ENCODE measurements around the gene ATXN1. TPM values are rescaled to one million over a fixed set of nuclear protein-coding genes. Genes with fewer than 3 reads are reported as not detected.

ATXN1 gene
- total RNA-seq, 1 donor from 2014 or later = 6.1 TPM

DNA sequence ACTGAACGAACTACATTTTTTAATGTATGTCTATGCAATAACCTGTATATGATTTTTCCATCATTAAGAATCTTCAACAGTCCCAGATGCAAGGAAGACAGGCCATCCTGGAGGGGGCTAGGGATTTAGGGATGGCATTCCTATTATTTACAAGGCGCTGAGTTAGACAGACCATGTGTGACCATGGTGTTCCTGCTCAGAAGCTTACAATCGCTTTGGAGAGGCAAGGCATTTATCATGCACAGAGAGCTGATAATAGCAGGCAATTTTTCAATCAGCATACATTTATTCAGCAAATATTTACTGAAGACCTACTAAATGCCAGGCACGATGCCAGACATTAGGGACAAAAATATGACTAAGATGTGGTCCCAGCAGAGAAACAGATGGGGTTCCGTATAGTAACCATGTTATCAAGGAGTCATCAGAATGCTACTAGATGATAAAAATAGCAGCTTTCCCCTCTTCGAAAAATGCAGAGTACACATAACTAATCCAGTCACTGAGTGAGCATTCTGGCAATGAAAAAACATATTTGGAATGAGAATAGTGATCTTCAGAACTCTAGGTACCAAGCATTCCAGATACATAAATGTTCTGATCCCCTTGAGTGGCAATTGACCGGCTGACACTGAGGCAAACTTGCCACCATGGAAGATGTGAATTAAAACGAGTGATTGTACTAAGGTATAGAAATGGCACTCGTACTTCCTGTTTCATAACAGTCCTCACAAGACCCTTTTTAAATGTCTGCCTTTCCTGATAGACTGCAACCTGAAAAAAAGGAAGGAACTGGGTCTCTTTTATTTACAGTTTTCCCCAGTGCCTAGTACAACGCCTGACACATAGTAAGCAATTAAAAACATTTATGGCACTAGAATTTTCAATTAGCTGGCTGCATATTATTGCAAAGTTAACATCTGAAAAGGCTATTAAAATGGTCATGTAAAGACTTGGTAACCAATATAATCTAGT is 135.7 kb downstream of the ATXN1 start:
- no peak for DNase-seq (ENCODE audit: low read depth)
- no peak overlapping the region for H3K4me3 ChIP-seq (ENCODE audit: low read depth, low read length)
- TF ChIP-seq, protein P1, sequence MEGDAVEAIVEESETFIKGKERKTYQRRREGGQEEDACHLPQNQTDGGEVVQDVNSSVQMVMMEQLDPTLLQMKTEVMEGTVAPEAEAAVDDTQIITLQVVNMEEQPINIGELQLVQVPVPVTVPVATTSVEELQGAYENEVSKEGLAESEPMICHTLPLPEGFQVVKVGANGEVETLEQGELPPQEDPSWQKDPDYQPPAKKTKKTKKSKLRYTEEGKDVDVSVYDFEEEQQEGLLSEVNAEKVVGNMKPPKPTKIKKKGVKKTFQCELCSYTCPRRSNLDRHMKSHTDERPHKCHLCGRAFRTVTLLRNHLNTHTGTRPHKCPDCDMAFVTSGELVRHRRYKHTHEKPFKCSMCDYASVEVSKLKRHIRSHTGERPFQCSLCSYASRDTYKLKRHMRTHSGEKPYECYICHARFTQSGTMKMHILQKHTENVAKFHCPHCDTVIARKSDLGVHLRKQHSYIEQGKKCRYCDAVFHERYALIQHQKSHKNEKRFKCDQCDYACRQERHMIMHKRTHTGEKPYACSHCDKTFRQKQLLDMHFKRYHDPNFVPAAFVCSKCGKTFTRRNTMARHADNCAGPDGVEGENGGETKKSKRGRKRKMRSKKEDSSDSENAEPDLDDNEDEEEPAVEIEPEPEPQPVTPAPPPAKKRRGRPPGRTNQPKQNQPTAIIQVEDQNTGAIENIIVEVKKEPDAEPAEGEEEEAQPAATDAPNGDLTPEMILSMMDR (conservative IDR thresholded peaks at IDR 0.05; ENCODE audit: low read depth, low read length) = no peak

DNA sequence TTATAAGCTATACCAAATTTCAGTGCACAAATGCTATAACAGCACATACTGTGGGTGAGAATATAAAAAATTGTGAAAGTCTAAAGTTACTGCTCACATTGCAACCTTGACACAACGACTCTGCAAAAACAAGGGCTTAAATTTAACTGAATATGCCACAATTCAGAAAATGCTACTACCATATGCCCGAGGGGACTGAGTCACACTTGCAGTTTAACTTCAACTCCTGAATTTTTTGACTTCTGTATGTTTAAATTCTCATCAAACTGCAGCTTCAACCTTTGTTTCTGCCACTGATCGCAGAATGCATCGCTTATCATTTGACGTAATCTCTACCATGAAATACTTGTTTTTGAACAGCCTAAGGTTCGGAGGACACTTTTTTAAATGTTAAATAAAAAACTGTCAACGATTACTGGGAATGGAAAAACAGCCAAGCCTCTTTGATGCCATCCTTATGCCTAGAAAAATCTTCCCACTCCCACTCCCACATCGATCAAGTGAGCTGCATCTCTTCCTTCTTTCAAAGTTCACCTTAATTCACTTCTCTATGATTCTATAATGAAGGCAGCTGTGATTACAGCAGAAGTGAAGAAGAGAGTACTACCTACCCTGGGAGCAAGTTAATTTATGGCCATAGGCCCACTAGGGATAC is 136.5 kb downstream of the ATXN1 start:
- DNase-seq (ENCODE audit: low read depth) = no peak
- TF ChIP-seq, protein P1 (conservative IDR thresholded peaks at IDR 0.05; ENCODE audit: low read depth, low read length) = no peak
- no peak overlapping the region for H3K4me3 ChIP-seq (ENCODE audit: low read depth, low read length)

DNA sequence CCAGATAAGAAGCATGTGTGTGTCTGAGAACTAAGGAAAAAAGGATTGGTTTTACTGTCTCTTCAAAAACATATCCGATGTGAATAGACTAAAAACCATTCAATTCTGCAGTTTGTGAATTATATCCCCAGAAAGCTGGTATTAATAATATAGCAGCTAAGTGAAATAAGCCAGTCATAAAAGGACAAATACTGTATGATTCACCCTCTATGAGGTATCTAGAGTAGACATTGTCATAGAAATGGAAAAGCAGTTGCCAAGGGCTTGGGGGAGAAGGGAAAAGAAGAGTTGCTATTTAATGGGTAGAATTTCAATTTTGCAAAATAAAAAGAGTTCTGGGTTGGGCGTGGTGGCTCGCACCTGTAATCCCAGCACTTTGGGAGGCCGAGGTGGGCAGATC is 137.5 kb downstream of the ATXN1 start:
- no peak for DNase-seq (ENCODE audit: low read depth)
- TF ChIP-seq, protein P1 (conservative IDR thresholded peaks at IDR 0.05; ENCODE audit: low read depth, low read length) = no peak

DNA sequence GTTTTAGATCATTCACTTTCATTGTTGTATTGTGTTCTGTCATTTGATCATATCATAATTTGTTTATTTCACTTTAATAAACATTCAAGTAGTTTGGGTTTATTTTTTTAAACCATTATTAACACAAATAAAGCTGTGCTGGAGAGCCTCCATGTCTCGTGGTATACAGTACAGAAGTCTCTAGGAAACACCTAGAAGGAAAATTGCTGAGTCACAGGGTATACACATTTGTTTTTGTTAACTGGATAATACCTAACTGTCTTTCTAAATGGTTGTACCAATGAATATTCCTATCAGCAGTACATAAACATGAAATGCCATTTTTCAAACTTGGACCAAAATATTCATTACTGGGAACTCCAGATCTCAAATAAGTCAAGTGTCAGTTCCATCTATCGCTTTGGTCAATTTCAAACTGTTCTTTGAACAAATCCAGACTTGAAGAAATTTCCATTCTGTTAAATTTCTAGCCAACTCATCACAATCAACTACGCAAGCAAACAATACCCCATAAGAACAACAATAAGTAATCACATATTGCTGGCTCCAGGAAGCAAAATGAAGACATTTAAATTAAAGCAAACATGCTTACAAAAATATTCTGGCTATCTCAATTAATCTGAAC is 138.1 kb downstream of the ATXN1 start:
- TF ChIP-seq, protein P1 (conservative IDR thresholded peaks at IDR 0.05; ENCODE audit: low read depth, low read length) = no peak
- no peak for DNase-seq (ENCODE audit: low read depth)
- H3K4me3 ChIP-seq (ENCODE audit: low read depth, low read length) = no peak overlapping the region

More for the DNA sequence above, 137.5 kb downstream of the ATXN1 start:
- H3K4me3 ChIP-seq (ENCODE audit: low read depth, low read length) = no peak overlapping the region

DNA sequence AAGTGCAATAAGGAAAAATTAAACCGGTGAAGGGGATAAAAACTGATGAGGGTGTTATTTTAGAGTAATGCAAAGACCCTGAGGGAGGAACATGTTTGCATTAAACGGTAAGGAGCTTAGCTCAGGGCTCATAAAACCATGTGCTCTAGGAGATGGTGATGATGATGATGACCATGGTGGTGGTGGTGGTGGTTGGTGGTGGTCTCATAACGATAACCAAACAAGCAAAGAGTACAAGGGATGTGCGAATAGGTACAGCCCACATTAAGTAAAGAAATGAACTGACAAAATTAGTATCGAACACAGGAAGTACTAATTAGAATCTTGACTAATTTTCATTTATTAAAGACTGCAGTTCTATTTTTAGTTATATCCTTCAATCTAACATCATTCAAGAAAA is 139.1 kb downstream of the ATXN1 start:
- TF ChIP-seq, protein P1 (conservative IDR thresholded peaks at IDR 0.05; ENCODE audit: low read depth, low read length) = no peak
- H3K4me3 ChIP-seq (ENCODE audit: low read depth, low read length) = no peak overlapping the region
- DNase-seq (ENCODE audit: low read depth) = no peak

DNA sequence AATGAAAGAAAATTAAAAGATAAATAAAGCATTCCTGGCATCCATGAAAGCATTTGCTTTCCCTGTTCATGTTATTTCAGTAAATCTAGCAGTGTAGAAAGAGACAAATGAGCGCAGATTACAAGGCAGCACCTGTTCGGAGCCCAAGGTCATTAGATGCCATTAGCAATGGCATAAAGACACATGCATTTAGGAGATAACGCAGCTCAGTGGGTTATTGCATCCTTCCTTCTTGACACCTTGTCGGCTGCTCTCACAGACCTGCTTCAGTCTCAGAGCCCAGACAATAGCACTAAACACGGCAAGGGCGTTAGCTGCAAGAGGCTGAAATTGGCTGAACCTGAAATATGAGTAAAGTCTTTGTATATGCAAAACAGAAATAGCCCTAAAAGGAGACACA is 140.3 kb downstream of the ATXN1 start:
- DNase-seq (ENCODE audit: low read depth) = no peak
- no peak overlapping the region for H3K4me3 ChIP-seq (ENCODE audit: low read depth, low read length)
- TF ChIP-seq, protein P1 (conservative IDR thresholded peaks at IDR 0.05; ENCODE audit: low read depth, low read length) = no peak

Data from epithelial cell of proximal tubule (primary cell).